Pulmonary artery endothelial cell (primary cell): ENCODE results near the gene PLK5. TPM values are rescaled to one million over a fixed set of nuclear protein-coding genes. Genes with fewer than 3 reads are reported as not detected.
"Not testable (repeated sequence)": the region's sequence is repeated elsewhere in the genome, so short reads cannot be mapped to it uniquely, and the experiment has no call there.

Experiments used
- DNase-seq: peaks from one replicate; pipeline ENCODE4 v3.0.0-alpha.2; 2011; ENCODE audit warnings: low read depth, low spot score
- total RNA-seq: library from RNA; depleted of rRNA; stranded (reverse); fragments of >200 nt; gene quantifications from 2 replicates; pipeline ENCODE4 v1.2.3, GENCODE V29; 2014

Gene PLK5
- total RNA-seq = not detected in 2 replicates

GRCh38 chr19:1523412-1524286, at the start of gene PLK5:
PLK5 (plus strand) TSS chr19:1524077; CDS start chr19:1526997, 2,920 bp downstream.
- no peak for DNase-seq

DNA sequence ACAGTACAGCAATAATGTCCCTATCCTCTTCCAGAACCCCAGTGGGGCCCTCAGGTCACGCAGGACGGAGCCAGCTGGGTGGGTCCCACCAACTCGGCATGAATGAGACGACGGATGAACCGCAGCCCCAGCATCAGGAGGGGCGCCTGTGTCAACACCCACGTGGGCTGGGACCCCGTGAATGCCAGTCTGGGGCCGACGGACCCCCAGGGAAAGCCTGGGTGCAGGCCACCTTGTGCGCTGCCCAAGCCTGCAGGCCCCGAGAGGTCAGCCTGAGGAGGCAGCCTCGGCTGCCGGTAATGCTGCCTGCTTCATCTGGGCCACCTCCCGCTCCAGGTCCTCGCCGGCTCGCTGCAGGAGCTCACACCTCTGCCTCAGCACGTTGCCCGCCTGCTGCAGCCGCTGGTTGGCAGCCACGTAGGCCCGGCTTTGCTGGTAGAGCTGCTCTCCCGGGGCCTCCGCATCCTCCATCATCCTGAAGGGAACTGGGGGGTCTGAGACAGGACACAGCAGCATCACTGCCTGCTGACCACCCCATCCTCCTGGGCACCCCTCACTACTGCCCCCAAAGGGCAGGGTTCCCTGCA, 49.0 kb upstream of the PLK5 start:
- DNase-seq = no peak

DNA sequence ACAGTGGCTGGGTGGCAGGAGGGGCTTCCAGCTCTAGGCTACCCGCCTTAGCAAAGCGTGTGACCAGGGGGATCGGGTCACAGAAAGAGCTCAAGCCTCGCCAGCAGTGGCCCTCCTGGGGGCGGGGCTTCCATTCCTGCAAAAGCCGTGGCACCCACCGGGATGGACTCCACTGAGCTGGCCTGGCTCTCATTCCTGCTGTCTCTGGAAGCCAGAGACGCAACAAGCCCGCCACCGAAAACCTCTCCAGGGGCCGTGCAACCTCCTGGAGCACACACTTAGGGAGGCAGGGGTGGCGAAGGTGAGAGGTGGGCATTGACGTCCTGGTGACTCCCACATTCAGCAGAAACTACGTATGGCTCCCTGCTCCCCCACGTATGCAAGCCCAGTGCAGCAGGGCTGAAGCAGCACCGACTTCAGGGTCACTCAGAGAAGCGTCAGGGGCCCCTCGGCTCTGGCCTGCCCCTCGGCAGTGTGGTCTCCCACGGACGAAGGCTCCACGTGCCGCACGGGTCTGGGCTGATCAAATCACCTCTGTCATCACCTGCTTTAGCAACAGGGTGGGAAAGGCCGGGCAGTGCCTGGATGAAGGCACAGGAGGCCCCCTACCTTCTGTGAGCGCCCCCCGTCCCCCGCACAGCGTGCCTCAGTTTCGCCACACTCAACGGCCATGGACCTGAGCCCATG, 48.0 kb upstream of the PLK5 start:
- no peak for DNase-seq

- DNase-seq = not testable (repeated sequence)
These were observed 46.8 kb upstream of the PLK5 start for GRCh38 chr19:1477056-1477455.

DNA sequence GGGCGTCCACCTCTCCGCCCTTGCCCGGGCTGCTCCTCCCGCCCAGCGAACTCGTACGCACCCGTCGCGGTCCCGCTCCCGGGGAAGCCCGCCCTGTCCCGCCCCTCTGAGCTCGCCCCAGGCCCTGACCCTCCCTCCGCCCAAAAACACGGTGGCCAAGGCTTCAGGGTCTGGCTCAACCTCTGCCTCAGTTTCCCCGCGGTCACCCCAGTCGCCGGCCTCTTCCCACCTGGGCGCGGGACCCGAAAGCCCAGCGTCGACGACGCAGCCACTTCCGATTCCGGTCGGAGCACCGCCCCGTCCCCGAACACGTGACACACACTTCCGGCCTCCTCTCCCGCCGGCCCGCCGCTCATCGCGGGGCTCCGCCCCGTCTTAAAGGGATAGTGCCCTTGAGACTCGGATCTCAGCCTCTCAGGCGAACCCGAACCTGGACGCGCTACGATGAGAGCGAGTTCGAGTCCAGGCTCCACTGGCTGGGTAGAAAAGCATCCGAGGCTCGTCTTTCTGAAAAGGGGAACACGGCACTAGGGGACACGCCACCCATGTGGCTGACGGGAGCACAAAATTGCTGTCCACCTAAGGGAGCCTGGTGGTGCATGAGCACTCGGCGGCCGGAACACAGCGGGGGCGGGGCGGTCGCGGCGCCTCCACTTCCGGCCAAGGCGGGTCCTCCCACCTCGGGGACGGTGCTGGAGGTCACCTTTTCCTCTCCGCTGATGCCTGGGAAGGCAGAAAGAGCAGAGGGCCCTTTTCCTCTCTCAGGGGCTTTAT, 44.8 kb upstream of the PLK5 start, which contains the start of gene C19orf25:
Gene C19orf25 (minus strand): TSS at position 282 of the 774 bp plus-strand sequence. CDS start 312 bp downstream, outside the sequence.
- peak; percentile 79 for DNase-seq

GRCh38 chr19:1481224-1481892, 42.5 kb upstream of the PLK5 start:
- DNase-seq = no peak

- no peak for DNase-seq
These were observed 42.0 kb upstream of the PLK5 start for GRCh38 chr19:1481893-1482360.

DNA sequence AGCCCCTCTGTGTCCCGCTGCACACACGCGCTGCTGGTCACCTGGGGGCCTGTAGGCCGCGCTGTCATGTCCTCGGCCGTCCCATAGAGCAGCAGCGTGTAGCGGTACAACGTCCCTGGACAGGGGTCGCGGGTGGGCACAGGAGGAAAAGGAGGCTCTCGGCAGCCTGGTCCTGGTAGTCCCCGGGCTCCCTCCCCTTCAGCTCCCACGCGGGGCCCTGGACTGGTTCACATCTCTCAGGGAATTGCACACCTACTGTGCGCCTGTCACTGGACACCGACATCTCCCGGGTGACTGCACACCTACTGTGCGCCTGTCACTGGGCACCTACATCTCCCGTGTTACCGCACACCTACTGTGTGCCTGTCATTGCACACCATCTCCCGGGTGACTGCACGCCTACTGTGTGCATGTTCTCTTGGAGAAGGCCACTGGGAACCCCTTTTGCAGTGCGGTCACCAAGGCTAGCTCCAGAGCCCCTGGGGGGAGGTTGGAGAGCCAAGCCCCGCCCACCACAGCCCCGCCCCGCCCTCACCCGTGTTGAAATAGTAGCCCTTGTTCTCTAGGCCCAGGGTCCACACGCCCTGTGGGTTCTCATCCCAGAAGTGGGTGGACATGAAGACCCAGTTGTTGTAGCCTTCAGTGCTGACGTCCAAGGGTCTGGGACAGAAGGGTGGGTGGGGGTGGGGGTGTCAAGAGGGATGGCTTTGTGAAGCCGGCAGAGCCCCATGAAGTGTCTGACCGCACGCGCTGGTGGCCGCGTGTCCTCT, 41.3 kb upstream of the PLK5 start:
- no peak for DNase-seq

GRCh38 chr19:1483131-1483978, 40.5 kb upstream of the PLK5 start:
- DNase-seq = no peak

DNA sequence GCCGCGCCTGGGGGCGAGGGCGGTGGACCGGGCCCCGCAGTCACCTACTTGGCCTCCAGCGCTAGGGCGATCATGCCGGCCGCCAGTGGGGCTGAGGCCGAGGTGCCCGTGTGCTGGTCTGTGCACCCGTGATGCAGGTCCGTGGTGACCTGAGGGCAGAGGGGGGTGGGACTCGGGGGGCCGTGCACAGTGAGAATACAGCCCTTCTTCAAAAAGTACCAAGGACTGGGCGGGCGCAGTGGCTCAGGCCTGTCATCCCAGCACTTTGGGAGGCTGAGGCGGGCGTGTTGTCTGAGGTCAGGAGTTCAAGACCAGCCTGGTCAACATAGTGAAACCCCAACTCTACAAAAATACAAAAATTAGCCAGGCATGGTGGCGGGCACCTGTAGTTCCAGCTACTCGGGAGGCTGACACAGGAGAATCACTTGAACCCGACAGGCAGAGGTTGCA, 39.9 kb upstream of the PLK5 start:
- DNase-seq = no peak

GRCh38 chr19:1486720-1487575, 36.9 kb upstream of the PLK5 start:
- DNase-seq = no peak

DNA sequence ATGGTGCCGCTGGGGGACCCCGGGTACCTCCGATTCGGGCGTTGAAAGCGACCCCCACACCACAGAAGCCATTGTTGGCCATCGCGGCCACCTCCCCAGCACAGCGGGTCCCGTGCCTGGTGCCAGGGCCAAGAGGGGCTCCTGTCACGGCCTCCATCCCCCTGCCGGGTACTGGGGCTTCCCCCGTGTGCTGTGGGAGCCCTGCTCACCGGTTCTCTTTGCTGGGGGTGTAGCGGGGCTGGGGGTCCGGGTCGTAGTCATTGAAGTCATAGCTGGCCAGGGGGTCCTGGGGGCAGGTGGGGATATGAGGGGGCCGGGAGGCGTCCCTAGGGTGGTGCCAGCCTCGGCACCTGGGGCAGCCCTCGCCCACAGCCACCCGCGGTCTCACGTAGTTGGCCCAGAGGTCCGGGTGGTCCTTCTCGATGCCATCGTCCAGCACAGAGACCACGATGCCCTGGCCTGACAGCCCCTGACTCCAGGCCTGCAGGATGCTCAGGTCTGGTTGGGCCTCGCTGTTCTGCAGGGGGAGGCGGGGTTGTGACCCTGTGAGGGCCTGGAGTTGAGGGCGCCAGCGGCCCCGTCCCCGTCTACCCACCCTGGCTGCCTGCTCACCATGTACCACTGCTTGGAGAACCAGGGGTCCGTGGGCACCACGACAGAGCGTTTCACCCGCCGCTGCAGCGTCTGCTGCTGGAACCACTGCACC, 36.1 kb upstream of the PLK5 start:
- DNase-seq = no peak

DNA sequence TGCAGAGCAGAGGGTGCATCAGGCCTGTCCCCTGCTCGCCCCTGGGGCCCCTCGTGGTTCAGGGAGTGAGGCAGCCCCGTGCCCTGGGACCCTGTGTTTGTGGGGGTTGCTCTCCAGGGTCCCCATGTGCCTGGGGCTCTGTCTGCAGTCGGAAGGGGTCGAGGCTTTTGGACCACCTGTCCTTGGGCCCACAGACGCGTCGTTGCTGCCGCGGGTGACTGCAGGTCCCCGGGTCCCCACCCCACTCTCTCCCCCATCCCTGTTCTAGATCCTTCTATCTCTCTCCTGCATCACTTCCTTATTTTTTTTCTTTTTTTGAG, 35.6 kb upstream of the PLK5 start:
- no peak for DNase-seq

- DNase-seq = no peak
These were observed 34.2 kb upstream of the PLK5 start for GRCh38 chr19:1489463-1490310.

- DNase-seq = peak; percentile 97
These were observed 33.4 kb upstream of the PLK5 start, which contains the start of gene PCSK4 for GRCh38 chr19:1490311-1491113. PCSK4 (minus strand) TSS chr19:1490350; CDS start chr19:1490346, 4 bp downstream.
